B cell (primary cell): ENCODE data around the gene VSIG10L2. TPM values are rescaled to one million over a fixed set of nuclear protein-coding genes. Genes with fewer than 3 reads are reported as not detected.
"Not testable (repeated sequence)": the region's sequence is repeated elsewhere in the genome, so short reads cannot be mapped to it uniquely, and the experiment has no call there.

Experiments used
- ATAC-seq: fragments of 200-7000 bp; cut with Tn5 transposase; one replicate; pipeline ENCODE4 v1.10.0; 2021; ENCODE audit warnings: low read depth, mild to moderate bottlenecking, moderate number of reproducible peaks, moderate library complexity
- CTCF ChIA-PET: fragments of 350-600 bp; sonication (Branson Sonifier 250); formaldehyde crosslinking; loops from one replicate; lab custom pipeline; 2021; ENCODE audit warnings: antibody characterized with exemption, inconsistent platforms; lab: Charles Lee
- POLR2A ChIA-PET: fragments of 350-600 bp; sonication (Branson Sonifier 250); formaldehyde crosslinking; loops from one replicate; lab custom pipeline; 2021; ENCODE audit warnings: antibody characterized with exemption; lab: Charles Lee
- DNase-seq: peaks from one replicate; pipeline ENCODE4 v3.0.0; 2013
- H2AFZ ChIP-seq: 2 replicates; pipeline ENCODE4 v1.6.1; 2012; ENCODE audit warnings: mild to moderate bottlenecking, low read depth, low read length; ENCODE audit not compliant: insufficient read depth, poor library complexity, severe bottlenecking
- H3K27ac ChIP-seq, 2 donors: 1 replicate in 1 of 2; 2 replicates in 1 of 2; pipeline ENCODE4 v1.5.1; 2012 to 2013; ENCODE audit warnings: low read length in 2 of 2, mild to moderate bottlenecking in 2 of 2, moderate library complexity in 1 of 2
- H3K27me3 ChIP-seq, 4 experiments: fragments of 200-600 bp in 1 of 4; sonication (generic) in 1 of 4; replicated peaks in 1 of 4; 1 replicate in 2 of 4; 2 replicates in 2 of 4; pipeline versions ENCODE4 v1.6.1 to v1.7.0; 2013 to 2016; ENCODE audit warnings: low read length in 3 of 4, mild to moderate bottlenecking in 2 of 4, mixed read lengths in 1 of 4, moderate library complexity in 1 of 4; ENCODE audit not compliant: insufficient read depth in 4 of 4, control insufficient read depth in 3 of 4; ENCODE audit errors: control extremely low read depth in 1 of 4
- H3K36me3 ChIP-seq, 2 experiments: replicated peaks in 1 of 2; 1 replicate in 1 of 2; 2 replicates in 1 of 2; pipeline versions ENCODE4 v1.6.1 to v1.7.1; 2013; ENCODE audit warnings: low read length in 1 of 2; ENCODE audit not compliant: insufficient read depth in 2 of 2, control insufficient read depth in 1 of 2; ENCODE audit errors: control extremely low read depth in 1 of 2, extremely low read depth in 1 of 2
- H3K4me1 ChIP-seq, 2 donors: fragments of 200-600 bp in 1 of 2; sonication (generic) in 1 of 2; 1 replicate in 1 of 2; 2 replicates in 1 of 2; pipeline versions ENCODE4 v1.5.1 to v1.6.1; 2013 to 2017; ENCODE audit warnings: low read length in 2 of 2; ENCODE audit not compliant: control insufficient read depth in 2 of 2, insufficient read depth in 2 of 2
- H3K4me2 ChIP-seq: replicated peaks from 2 replicates; pipeline ENCODE3; 2012; ENCODE audit warnings: mild to moderate bottlenecking, low read depth, low read length; ENCODE audit not compliant: poor library complexity, severe bottlenecking
- H3K4me3 ChIP-seq, 5 experiments: fragments of 200-600 bp in 1 of 5; sonication (generic) in 1 of 5; 1 replicate in 3 of 5; 2 replicates in 2 of 5; pipeline versions ENCODE4 v1.5.1 to v1.7.0; 2011 to 2016; ENCODE audit warnings: low read length in 4 of 5, mild to moderate bottlenecking in 4 of 5, low read depth in 2 of 5, control low read depth in 1 of 5, moderate library complexity in 1 of 5; ENCODE audit not compliant: insufficient read depth in 1 of 5; ENCODE audit errors: control extremely low read depth in 1 of 5, extremely low read depth in 1 of 5
- H3K79me2 ChIP-seq: fragments of 200-600 bp; sonication (generic); one replicate; pipeline ENCODE4 v1.6.0; 2016; ENCODE audit warnings: low read length; ENCODE audit not compliant: control insufficient read depth, insufficient read depth
- H3K9ac ChIP-seq: fragments of 200-600 bp; sonication (generic); 2 replicates; pipeline ENCODE4 v1.6.1; 2017; ENCODE audit warnings: mild to moderate bottlenecking, low read length, moderate library complexity
- H3K9me3 ChIP-seq, 3 donors: one replicate each; pipeline versions ENCODE4 v1.6.1 to v1.7.1; 2013; ENCODE audit warnings: low read length in 2 of 3; ENCODE audit not compliant: control insufficient read depth in 2 of 3, insufficient read depth in 1 of 3; ENCODE audit errors: control extremely low read depth in 1 of 3
- H4K20me1 ChIP-seq: 2 replicates; pipeline ENCODE4 v1.6.0; 2012; ENCODE audit warnings: mild to moderate bottlenecking, low read length; ENCODE audit not compliant: insufficient read depth, control insufficient read depth, poor library complexity, severe bottlenecking
- H3K27ac Mint-ChIP-seq: one replicate; pipeline ENCODE4 v1.8.0; 2021; ENCODE audit warnings: mixed read lengths
- H3K27me3 Mint-ChIP-seq: one replicate; pipeline ENCODE4 v1.8.0; 2021; ENCODE audit warnings: mixed read lengths
- H3K4me1 Mint-ChIP-seq: one replicate; pipeline ENCODE4 v1.8.0; 2021; ENCODE audit warnings: mixed read lengths
- H3K4me3 Mint-ChIP-seq: one replicate; pipeline ENCODE4 v1.8.0; 2021; ENCODE audit warnings: mixed read lengths
- H3K9me3 Mint-ChIP-seq: one replicate; pipeline ENCODE4 v1.8.0; 2022; ENCODE audit warnings: mixed read lengths; ENCODE audit not compliant: insufficient read depth
- CTCF ChIP-seq: fragments of 200-600 bp; IDR thresholded peaks from one replicate; pipeline ENCODE4 v1.8.0; 2022; ENCODE audit warnings: antibody characterized with exemption, mild to moderate bottlenecking
- EZH2 ChIP-seq: IDR thresholded peaks from 2 replicates; pipeline ENCODE4 v1.6.1; 2012; ENCODE audit warnings: borderline replicate concordance, low read depth, mild to moderate bottlenecking, moderate library complexity, low read length; ENCODE audit not compliant: insufficient read depth, poor library complexity, severe bottlenecking
- WGBS: methylation state at CpG from one replicate; pipeline ENCODE4 v1.1.5; 2013; ENCODE audit warnings: missing lambda C conversion rate; ENCODE audit not compliant: insufficient coverage; 5-methylcytosine and 5-hydroxymethylcytosine counted together
- intact Hi-C: fragments of 100-400 bp; cut with micrococcal nuclease; formaldehyde crosslinking; loops from one replicate; pipeline ENCODE4 v1.10.0; 2022
- polyA plus RNA-seq: library from polyadenylated mRNA; depleted of rRNA; stranded (reverse); fragments of >200 nt; gene quantifications from 2 replicates; pipeline ENCODE4 v1.2.3, GENCODE V29; 2012
- total RNA-seq, 2 donors: library from RNA; stranded (reverse); fragments of 120-200 nt in 1 of 2; gene quantifications; 1 replicate in 1 of 2; 2 replicates in 1 of 2; pipeline versions ENCODE4 v1.2.3 to v1.2.4, GENCODE V29; 2013 to 2022

The VSIG10L2 gene
- total and polyA plus RNA-seq, 2 donors (not counting 1 experiment from before 2014, with no cell fraction given) = not detected

GRCh38 chr11:125910226-125910849, 35.5 kb upstream of the VSIG10L2 start:
- ChIA-PET CTCF (no interaction called here), POLR2A (no interaction called here)
- H3K4me1 Mint-ChIP-seq = no peaks in the 10 kb centered on the region
- Histone ChIP-seq H3K79me2 (no peaks in the 10 kb centered on the region), H3K27ac (no peak overlapping the region), H3K36me3 (no peaks in the 10 kb centered on the region), H3K27me3 (peaks cover 0 to 12% (median 8%) of the 10 kb centered on the region in 4 experiments), H4K20me1 (no peaks in the 10 kb centered on the region), H3K9ac (no peak overlapping the region), H3K4me1 (no peaks in the 10 kb centered on the region), H3K4me3 (no peak overlapping the region), H3K4me2 (no peak overlapping the region), H3K9me3 (peaks cover 0 to 3% (median 0%) of the 10 kb centered on the region in 3 donors), H2AFZ (no peak overlapping the region)
- no peak overlapping the region for H3K4me3 Mint-ChIP-seq
- no peak for ATAC-seq
- no peak overlapping the region for H3K27ac Mint-ChIP-seq
- no peak for DNase-seq
- WGBS = no CpG with 5 or more reads among the region's 8 CpGs
- no peaks in the 10 kb centered on the region for H3K9me3 Mint-ChIP-seq
- intact Hi-C loops = no loop called here
- H3K27me3 Mint-ChIP-seq = peaks cover 43% of the 10 kb centered on the region
- TF ChIP-seq CTCF = no peak
- TF ChIP-seq EZH2 = no peak

GRCh38 chr11:125914601-125915000, 31.2 kb upstream of the VSIG10L2 start:
- H3K4me1 Mint-ChIP-seq, ATAC-seq, H4K20me1 ChIP-seq, H3K4me3 Mint-ChIP-seq, H3K9me3 ChIP-seq, POLR2A ChIA-PET, CTCF ChIA-PET, H3K36me3 ChIP-seq, H3K4me1 ChIP-seq, H2AFZ ChIP-seq, intact Hi-C loops, H3K9ac ChIP-seq, H3K9me3 Mint-ChIP-seq, H3K27ac Mint-ChIP-seq, H3K4me3 ChIP-seq, DNase-seq, H3K27me3 ChIP-seq, H3K4me2 ChIP-seq, H3K79me2 ChIP-seq, H3K27ac ChIP-seq: not testable (repeated sequence)
- H3K27me3 Mint-ChIP-seq = peaks cover 46% of the 10 kb centered on the region
- 100% methylated on average over 2 of the region's 3 CpGs for whole genome bisulfite sequencing
